ENCODE results near the gene TMEM242.
A peak's percentile ranks its signal among the peaks of the same experiment; 100 is the strongest.

The TMEM242 gene

DNA sequence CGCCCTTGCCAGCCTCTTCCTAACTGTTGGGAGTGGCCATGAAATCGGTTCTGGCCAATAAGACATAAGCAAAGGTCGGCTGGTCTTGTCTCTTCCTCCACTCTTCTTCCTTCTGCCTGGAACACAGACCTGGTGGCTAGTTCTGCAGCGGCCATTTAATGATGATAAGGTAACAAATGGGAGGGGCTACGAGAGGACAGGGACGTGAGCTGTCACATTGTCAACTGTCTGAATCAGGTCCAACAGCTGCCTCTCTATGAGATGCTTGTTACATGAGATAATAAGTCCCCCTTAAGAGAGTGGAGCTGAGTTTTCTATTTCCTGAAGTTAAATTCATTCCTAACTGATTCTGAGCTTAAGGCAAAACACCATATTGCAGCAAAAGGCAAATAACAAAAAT, 12.5 kb upstream of the TMEM242 start:
- Histone ChIP-seq H3K4me1 (ENCODE audit: insufficient read depth, low read length) (peaks cover 5% of the 10 kb centered on the region), H2AFZ (ENCODE audit: low read depth, low read length) (no peak overlapping the region), H3K27me3 (ENCODE audit: insufficient read depth, low read length) (no peaks in the 10 kb centered on the region), H3K4me3 (ENCODE audit: low read length) (no peak overlapping the region), H3K36me3 (ENCODE audit: insufficient read depth, low read length) (no peaks in the 10 kb centered on the region), H3K9me3 (ENCODE audit: low read length) (no peaks in the 10 kb centered on the region)

DNA sequence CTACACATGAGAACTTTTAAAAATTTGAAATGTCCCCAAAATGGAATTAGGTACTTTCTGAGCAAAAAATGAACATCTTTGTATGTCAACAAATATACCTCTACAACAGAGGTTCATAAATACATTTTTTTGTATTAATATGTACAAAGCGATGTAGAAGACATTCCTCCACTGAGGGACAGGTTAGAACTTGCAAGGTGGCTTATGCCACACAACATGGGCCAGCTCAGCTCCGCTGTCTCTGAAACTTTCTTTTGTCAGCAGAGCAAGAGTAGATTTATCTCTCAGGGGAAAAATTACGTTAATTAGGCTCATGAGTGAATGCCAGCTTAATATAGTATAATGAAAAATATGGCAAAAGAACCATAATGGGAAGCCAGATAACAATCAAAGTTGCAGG, 10.6 kb upstream of the TMEM242 start:
- Histone ChIP-seq H3K4me3 (ENCODE audit: low read length) (no peak overlapping the region), H2AFZ (ENCODE audit: low read depth, low read length) (no peak overlapping the region), H3K9me3 (ENCODE audit: low read length) (no peaks in the 10 kb centered on the region), H3K36me3 (ENCODE audit: insufficient read depth, low read length) (no peaks in the 10 kb centered on the region), H3K4me1 (ENCODE audit: insufficient read depth, low read length) (peaks cover 5% of the 10 kb centered on the region), H3K27me3 (ENCODE audit: insufficient read depth, low read length) (no peaks in the 10 kb centered on the region)

DNA sequence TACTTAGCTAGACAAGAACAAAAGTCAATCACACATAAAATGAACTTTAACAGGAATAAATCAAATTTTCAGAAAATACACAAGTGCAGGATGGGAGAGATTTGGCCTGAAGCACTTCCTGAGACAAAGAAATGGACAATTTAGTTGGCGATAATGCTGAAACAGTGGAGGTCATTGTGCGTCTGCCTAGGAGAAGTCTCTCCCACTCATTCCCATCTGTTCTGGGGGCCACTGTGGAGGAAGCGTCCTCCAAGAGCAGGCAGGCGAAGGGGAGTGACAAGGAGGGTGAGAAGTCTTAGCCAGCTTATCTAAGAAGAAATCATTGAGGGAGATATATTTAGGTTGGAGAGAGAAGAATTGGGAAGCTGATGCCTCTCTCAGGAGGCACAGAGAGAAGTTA, 10.2 kb upstream of the TMEM242 start:
- Histone ChIP-seq H3K36me3 (ENCODE audit: insufficient read depth, low read length) (no peaks in the 10 kb centered on the region), H3K4me1 (ENCODE audit: insufficient read depth, low read length) (peaks cover 5% of the 10 kb centered on the region), H3K27me3 (ENCODE audit: insufficient read depth, low read length) (no peaks in the 10 kb centered on the region), H3K9me3 (ENCODE audit: low read length) (no peaks in the 10 kb centered on the region), H3K4me3 (ENCODE audit: low read length) (no peak overlapping the region), H2AFZ (ENCODE audit: low read depth, low read length) (no peak overlapping the region)

DNA sequence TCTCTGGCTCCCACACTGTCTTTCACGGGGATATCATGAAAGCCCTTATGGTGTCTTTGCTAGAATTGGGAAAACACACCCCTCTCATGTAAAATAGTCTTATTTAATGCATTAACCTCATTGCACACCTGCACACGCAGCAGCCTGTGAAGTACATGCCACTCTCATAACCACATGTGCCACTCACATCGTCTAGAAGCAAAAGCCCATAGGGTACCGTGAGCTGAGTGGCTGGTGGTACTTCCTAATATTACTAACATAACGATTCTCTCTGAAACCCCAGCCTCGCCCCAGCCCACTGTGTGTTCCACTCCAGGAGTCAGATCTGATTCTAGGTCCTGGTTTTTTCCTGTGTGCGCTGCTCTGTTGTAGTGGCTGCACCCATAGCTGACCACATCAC, 9.5 kb upstream of the TMEM242 start:
- H3K9me3 ChIP-seq (ENCODE audit: low read length), result no peaks in the 10 kb centered on the region
- H3K4me3 ChIP-seq (ENCODE audit: low read length), result no peak overlapping the region
- H3K36me3 ChIP-seq (ENCODE audit: insufficient read depth, low read length), result no peaks in the 10 kb centered on the region
- H2AFZ ChIP-seq (ENCODE audit: low read depth, low read length), result no peak overlapping the region
- H3K4me1 ChIP-seq (ENCODE audit: insufficient read depth, low read length), result peaks cover 5% of the 10 kb centered on the region
- H3K27me3 ChIP-seq (ENCODE audit: insufficient read depth, low read length), result no peaks in the 10 kb centered on the region

DNA sequence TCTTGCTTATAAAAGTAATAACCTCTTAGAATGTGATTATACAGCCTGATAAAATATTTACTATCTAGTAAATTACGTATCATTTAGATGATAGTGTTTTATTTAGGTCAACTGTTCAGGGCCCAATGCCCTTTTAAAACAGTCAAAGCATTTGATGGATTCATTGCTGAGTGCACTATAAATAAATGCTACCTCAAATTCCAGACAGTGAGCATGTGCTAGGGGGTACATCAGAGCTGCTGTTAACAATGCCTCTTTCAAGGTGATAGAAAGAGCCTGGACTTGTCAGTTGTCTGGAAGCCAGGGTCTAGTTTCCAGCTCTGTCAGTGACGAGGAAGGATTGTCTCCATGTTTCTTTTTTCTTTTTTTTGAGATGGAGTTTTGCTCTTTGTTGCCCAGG, 7.5 kb upstream of the TMEM242 start:
- Histone ChIP-seq H2AFZ (ENCODE audit: low read depth, low read length) (no peak overlapping the region), H3K9me3 (ENCODE audit: low read length) (no peaks in the 10 kb centered on the region), H3K27me3 (ENCODE audit: insufficient read depth, low read length) (no peaks in the 10 kb centered on the region), H3K36me3 (ENCODE audit: insufficient read depth, low read length) (no peaks in the 10 kb centered on the region), H3K4me3 (ENCODE audit: low read length) (no peak overlapping the region), H3K4me1 (ENCODE audit: insufficient read depth, low read length) (peaks cover 5% of the 10 kb centered on the region)

DNA sequence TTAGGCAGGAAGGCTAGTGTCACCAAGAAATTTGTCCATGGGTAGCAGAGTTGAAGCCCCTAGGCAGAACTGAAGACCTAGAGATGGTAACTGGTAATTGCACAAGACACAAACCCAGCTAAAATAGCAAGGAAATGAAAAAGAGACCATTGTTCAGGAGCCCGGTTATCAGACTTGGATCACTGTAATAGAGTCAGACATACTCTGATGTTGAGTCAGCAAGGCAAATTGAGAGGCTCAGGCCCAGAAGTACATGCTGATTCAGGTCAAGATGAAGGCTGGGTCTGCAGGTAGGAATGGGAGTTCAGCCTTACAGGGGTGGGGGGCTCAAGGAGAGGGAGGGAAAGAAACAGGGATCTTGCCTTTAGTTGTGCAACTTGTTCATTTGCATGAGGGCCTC, 6.5 kb upstream of the TMEM242 start:
- peaks cover 5% of the 10 kb centered on the region for H3K4me1 ChIP-seq (ENCODE audit: insufficient read depth, low read length)
- H3K36me3 ChIP-seq (ENCODE audit: insufficient read depth, low read length), result no peaks in the 10 kb centered on the region
- H3K4me3 ChIP-seq (ENCODE audit: low read length), result no peak overlapping the region
- H3K9me3 ChIP-seq (ENCODE audit: low read length), result no peaks in the 10 kb centered on the region
- H3K27me3 ChIP-seq (ENCODE audit: insufficient read depth, low read length), result no peaks in the 10 kb centered on the region
- H2AFZ ChIP-seq (ENCODE audit: low read depth, low read length), result no peak overlapping the region

DNA sequence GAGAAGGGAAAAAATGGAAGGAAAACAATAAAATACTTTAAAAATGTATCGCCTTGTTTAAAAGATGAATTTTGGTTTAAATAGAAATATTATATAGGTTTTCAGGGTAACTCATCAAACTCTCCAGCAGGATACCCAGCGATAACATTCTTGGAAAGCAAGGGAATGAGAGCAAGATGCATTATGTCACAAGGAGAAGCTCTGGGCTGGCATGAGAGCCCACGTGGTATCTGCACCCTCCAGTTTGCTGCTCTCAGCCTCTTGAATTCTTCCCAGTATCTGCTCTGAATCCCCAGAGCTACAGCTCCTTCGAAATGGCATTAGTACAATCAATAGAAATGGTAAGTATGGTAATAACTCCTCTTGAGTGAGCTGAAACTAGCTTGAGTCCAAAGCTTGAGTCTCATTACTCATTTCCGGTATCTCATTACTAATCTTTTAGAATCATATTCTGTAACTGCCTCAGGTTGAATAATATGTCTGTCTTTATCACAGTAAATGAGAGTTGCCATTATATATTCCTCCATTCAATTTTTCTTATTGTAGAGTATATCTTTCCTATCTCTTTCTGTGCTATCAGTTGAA, 4.9 kb upstream of the TMEM242 start:
- Histone ChIP-seq H3K9me3 (ENCODE audit: low read length) (no peaks in the 10 kb centered on the region), H3K36me3 (ENCODE audit: insufficient read depth, low read length) (no peaks in the 10 kb centered on the region), H3K4me3 (ENCODE audit: low read length) (no peak overlapping the region), H3K4me1 (ENCODE audit: insufficient read depth, low read length) (peaks cover 10% of the 10 kb centered on the region), H3K27me3 (ENCODE audit: insufficient read depth, low read length) (no peaks in the 10 kb centered on the region), H2AFZ (ENCODE audit: low read depth, low read length) (no peak overlapping the region)

DNA sequence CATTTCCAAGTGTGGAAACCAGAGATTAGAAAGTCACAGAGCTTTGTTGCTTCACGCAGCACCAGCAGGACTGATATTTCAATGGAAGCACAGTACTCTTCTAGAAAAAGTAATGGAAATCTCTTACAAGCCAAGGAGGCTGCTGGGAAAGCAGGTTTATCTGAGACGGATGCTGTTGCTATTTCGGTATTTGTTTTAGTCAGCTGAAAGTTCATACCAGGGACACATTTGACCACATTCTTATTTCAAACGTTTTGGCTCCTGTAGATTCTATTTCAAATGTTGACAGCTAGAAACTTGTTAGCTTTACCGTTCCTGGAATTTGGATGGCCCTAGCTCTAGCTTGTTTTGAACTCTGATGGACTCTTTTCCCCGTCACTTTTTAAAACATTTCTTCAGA, 3.7 kb upstream of the TMEM242 start:
- Histone ChIP-seq H2AFZ (ENCODE audit: low read depth, low read length) (no peak overlapping the region), H3K4me3 (ENCODE audit: low read length) (no peak overlapping the region), H3K9me3 (ENCODE audit: low read length) (no peaks in the 10 kb centered on the region), H3K4me1 (ENCODE audit: insufficient read depth, low read length) (peaks cover 12% of the 10 kb centered on the region), H3K36me3 (ENCODE audit: insufficient read depth, low read length) (no peaks in the 10 kb centered on the region), H3K27me3 (ENCODE audit: insufficient read depth, low read length) (no peaks in the 10 kb centered on the region)

DNA sequence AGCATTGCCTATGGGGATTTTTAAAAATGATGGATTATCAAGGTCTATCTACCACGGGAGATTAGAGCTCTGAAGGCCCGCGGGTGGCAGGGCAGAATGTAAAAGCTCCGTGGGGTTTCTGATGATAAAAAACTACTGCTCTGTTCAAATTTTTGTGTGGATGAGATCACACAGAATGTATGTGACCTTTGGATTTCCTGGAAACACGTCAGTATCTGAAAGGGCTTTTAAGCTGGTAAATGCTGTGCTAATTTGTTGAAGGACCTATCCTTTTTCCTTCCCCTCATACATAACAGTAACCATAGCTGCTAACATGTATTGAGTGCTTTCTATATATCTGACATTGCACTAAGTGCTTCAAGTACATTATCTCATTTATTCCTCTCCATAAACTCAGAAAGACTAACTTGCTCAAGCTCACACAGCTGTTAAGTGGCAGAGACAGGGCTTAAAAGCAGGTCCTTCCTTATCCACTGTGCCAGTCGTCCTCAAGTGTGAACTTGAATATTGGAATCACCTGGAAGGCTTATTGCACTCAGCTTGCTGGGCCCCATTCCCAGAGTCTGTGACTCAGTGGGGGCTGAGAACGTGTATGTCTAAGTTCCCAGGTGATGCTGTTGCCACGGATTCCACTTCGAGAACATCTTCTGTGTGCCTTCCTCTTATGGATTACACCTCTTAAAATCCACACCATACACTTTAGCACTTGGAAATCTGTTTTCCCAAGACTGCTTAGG, 1.9 kb upstream of the TMEM242 start:
- no peak overlapping the region for H2AFZ ChIP-seq (ENCODE audit: low read depth, low read length)
- no peaks in the 10 kb centered on the region for H3K9me3 ChIP-seq (ENCODE audit: low read length)
- H3K27me3 ChIP-seq (ENCODE audit: insufficient read depth, low read length), result no peaks in the 10 kb centered on the region
- H3K36me3 ChIP-seq (ENCODE audit: insufficient read depth, low read length), result no peaks in the 10 kb centered on the region
- no peak overlapping the region for H3K4me3 ChIP-seq (ENCODE audit: low read length)
- peaks cover 12% of the 10 kb centered on the region for H3K4me1 ChIP-seq (ENCODE audit: insufficient read depth, low read length)

DNA sequence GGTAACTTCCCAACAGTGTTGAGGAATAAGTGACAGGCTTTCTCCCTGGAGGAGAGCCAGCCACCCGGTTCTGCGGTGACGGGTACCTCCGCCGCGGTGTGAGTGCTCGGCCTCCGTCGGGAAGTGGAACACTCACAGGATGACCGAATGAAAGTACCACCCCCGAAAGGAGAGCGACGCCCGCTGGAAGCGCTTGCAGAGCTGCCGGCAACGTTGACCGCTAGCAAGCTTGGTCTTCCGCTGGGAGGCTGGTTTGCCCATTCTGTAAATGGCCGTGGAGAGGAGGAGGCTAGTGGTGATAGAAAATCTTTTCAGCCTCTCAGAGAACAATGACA, 614 bp upstream of the TMEM242 start:
- H3K4me3 ChIP-seq (ENCODE audit: low read length), result peak overlapping the region; percentile 78
- H3K27me3 ChIP-seq (ENCODE audit: insufficient read depth, low read length), result no peaks in the 10 kb centered on the region
- H3K9me3 ChIP-seq (ENCODE audit: low read length), result no peaks in the 10 kb centered on the region
- peak overlapping the region; percentile 69 for H2AFZ ChIP-seq (ENCODE audit: low read depth, low read length)
- H3K36me3 ChIP-seq (ENCODE audit: insufficient read depth, low read length), result no peaks in the 10 kb centered on the region
- peaks cover 12% of the 10 kb centered on the region for H3K4me1 ChIP-seq (ENCODE audit: insufficient read depth, low read length)

DNA sequence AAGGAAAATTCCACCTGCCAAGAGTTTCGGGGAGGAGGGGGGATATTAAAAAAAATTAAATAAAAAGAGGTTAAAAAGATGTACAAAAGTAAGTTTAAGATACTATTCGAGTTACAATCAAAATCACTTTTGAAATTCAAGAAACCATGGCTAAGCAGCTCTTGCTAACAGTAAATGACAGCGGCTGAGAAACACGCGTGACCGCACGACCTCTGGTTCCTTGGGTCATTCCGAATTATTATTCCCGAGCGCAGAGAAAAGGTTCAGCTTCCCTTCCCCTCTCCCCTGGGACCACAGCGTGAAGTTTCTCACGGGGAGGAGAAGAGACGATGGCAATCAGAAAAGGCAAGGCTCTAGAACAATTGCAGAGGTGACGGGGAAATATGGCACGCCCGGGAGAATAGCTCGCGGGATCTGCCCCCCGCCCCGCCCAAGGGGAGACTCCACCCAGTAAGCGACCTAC, 496 bp downstream of the TMEM242 start:
- Histone ChIP-seq H3K4me3 (ENCODE audit: low read length) (peak overlapping the region; percentile 78), H2AFZ (ENCODE audit: low read depth, low read length) (peak overlapping the region; percentile 69), H3K9me3 (ENCODE audit: low read length) (no peaks in the 10 kb centered on the region), H3K36me3 (ENCODE audit: insufficient read depth, low read length) (peaks cover 9% of the 10 kb centered on the region), H3K27me3 (ENCODE audit: insufficient read depth, low read length) (no peaks in the 10 kb centered on the region), H3K4me1 (ENCODE audit: insufficient read depth, low read length) (peaks cover 12% of the 10 kb centered on the region)

DNA sequence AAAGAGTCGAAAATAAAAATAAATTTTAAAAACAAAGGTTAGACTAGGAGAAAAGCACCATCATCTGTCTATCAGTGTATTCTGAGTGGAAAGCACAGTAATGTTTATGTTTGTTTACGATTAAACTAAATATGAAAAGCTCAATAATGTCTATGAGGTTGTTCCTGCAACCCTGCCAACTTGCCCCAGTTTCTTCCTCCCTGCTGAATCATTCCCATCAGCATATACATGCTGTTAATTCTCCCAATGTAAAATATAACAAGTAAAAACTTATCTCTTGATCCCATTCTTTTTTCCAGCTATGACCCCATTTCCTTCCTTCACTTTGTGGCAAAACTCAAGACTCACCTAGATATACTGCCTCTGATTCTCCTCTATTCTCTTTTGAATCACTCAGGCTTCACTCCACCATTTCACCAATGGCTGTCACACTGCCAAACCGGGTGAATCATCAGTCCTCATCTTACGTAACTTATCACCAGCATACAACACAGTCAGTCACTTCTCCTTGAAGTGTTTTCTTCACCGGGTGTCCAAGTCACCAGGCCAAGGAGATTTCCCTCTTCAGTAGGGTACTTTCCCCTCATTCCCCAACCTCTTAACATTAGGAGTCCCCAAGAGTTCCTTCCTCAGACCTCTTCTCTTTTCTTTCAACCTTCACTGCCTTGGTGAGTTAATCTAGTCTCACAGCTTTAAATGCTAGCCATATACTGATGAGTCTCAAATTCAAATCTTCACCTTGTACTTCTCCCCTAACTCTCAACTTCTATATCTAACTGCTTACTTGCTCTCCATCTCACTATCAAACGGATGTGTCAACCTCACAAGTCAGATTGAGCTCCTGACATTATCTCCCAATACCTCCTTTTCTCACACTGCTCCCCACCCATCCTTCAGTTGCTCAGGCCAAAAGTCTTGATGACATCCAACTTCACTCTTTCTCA, 6.2 kb downstream of the TMEM242 start:
- Histone ChIP-seq H3K36me3 (ENCODE audit: insufficient read depth, low read length) (peaks cover 36% of the 10 kb centered on the region), H3K27me3 (ENCODE audit: insufficient read depth, low read length) (no peaks in the 10 kb centered on the region), H3K4me3 (ENCODE audit: low read length) (no peak overlapping the region), H2AFZ (ENCODE audit: low read depth, low read length) (no peak overlapping the region), H3K9me3 (ENCODE audit: low read length) (no peaks in the 10 kb centered on the region), H3K4me1 (ENCODE audit: insufficient read depth, low read length) (no peaks in the 10 kb centered on the region)

DNA sequence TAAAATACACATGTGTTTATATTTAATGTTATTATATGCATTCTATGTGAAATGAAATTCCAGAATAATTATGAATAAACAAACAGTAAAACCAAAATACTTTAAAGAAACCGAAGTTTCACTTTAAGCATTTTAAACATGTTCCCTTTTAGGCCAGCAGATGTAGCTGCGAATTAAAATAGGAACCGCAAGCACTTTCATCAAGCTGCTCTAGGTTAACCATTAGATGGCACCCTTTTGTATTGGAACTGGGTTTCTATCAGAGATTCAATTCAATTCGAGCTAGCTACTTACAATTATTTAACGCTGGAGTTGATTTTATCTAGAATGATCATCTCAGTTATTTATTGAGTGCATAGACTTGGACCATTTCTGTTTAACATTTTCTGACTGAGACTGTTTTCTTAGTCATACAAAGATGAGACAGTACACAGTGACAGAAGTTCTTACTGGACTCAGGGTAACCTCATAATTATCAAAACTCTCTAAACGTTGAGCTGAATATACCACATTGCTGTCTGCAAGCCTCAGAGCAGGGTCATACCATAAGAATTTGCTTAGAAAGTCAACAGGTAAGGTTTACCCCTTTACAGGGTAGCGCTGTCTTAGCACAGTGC, 8.5 kb downstream of the TMEM242 start:
- no peak overlapping the region for H3K4me3 ChIP-seq (ENCODE audit: low read length)
- H3K27me3 ChIP-seq (ENCODE audit: insufficient read depth, low read length), result no peaks in the 10 kb centered on the region
- no peaks in the 10 kb centered on the region for H3K4me1 ChIP-seq (ENCODE audit: insufficient read depth, low read length)
- H2AFZ ChIP-seq (ENCODE audit: low read depth, low read length), result no peak overlapping the region
- no peaks in the 10 kb centered on the region for H3K9me3 ChIP-seq (ENCODE audit: low read length)
- H3K36me3 ChIP-seq (ENCODE audit: insufficient read depth, low read length), result peaks cover 43% of the 10 kb centered on the region
